ENCODE results near the gene ZNF768.
A peak's percentile ranks its signal among the peaks of the same experiment; 100 is the strongest.

The ZNF768 gene

GRCh38 chr16:30569281-30569680, 42.9 kb upstream of the ZNF768 start:
- Histone ChIP-seq H3K36me3 (replicated peaks) (no peaks in the 10 kb centered on the region), H3K27me3 (replicated peaks) (no peaks in the 10 kb centered on the region), H3K27ac (no peak overlapping the region), H3K4me3 (ENCODE audit: low read depth, low read length) (no peak overlapping the region)
- no peak for DNase-seq
- in situ Hi-C loops (cut with HindIII; ENCODE audit: low pct_ligation_motif_present, low sequenced_read_pairs), result no loop called here
- TF ChIP-seq CTCF (IDR thresholded peaks at IDR 0.05; ENCODE audit: low read depth, low read length, missing control alignments), result no peak

- no peaks in the 10 kb centered on the region for H3K27me3 ChIP-seq (replicated peaks)
- DNase-seq, result peak; percentile 49
- H3K27ac ChIP-seq, result peak overlapping the region; percentile 25
- TF ChIP-seq CTCF (IDR thresholded peaks at IDR 0.05; ENCODE audit: low read depth, low read length, missing control alignments), result no peak
- no peak overlapping the region for H3K4me3 ChIP-seq (ENCODE audit: low read depth, low read length)
- H3K36me3 ChIP-seq (replicated peaks), result no peaks in the 10 kb centered on the region
- in situ Hi-C loops (cut with HindIII; ENCODE audit: low pct_ligation_motif_present, low sequenced_read_pairs), result no loop called here
Measured at GRCh38 chr16:30567991-30568638, 41.7 kb upstream of the ZNF768 start.

- Histone ChIP-seq H3K27me3 (replicated peaks) (no peaks in the 10 kb centered on the region), H3K36me3 (replicated peaks) (no peaks in the 10 kb centered on the region), H3K4me3 (ENCODE audit: low read depth, low read length) (no peak overlapping the region), H3K27ac (peak overlapping the region; percentile 25)
- in situ Hi-C loops (cut with HindIII; ENCODE audit: low pct_ligation_motif_present, low sequenced_read_pairs), result no loop called here
- DNase-seq, result no peak
- TF ChIP-seq CTCF (IDR thresholded peaks at IDR 0.05; ENCODE audit: low read depth, low read length, missing control alignments), result no peak
Measured at GRCh38 chr16:30567160-30567990, 41.0 kb upstream of the ZNF768 start.

GRCh38 chr16:30566531-30566930, 40.2 kb upstream of the ZNF768 start:
- H3K4me3 ChIP-seq (ENCODE audit: low read depth, low read length), result no peak overlapping the region
- H3K27ac ChIP-seq, result no peak overlapping the region
- no peak for TF ChIP-seq CTCF (IDR thresholded peaks at IDR 0.05; ENCODE audit: low read depth, low read length, missing control alignments)
- in situ Hi-C loops (cut with HindIII; ENCODE audit: low pct_ligation_motif_present, low sequenced_read_pairs), result no loop called here
- no peaks in the 10 kb centered on the region for H3K27me3 ChIP-seq (replicated peaks)
- DNase-seq, result no peak
- no peaks in the 10 kb centered on the region for H3K36me3 ChIP-seq (replicated peaks)

GRCh38 chr16:30565984-30566383, 39.6 kb upstream of the ZNF768 start:
- no peaks in the 10 kb centered on the region for H3K27me3 ChIP-seq (replicated peaks)
- no peak for TF ChIP-seq CTCF (IDR thresholded peaks at IDR 0.05; ENCODE audit: low read depth, low read length, missing control alignments)
- DNase-seq, result no peak
- H3K27ac ChIP-seq, result no peak overlapping the region
- in situ Hi-C loops (cut with HindIII; ENCODE audit: low pct_ligation_motif_present, low sequenced_read_pairs), result no loop called here
- H3K36me3 ChIP-seq (replicated peaks), result no peaks in the 10 kb centered on the region
- H3K4me3 ChIP-seq (ENCODE audit: low read depth, low read length), result no peak overlapping the region
